ENCODE measurements around the gene GREB1L.
"Not testable (repeated sequence)": the region's sequence is repeated elsewhere in the genome, so short reads cannot be mapped to it uniquely, and the experiment has no call there.

GREB1L gene

DNA sequence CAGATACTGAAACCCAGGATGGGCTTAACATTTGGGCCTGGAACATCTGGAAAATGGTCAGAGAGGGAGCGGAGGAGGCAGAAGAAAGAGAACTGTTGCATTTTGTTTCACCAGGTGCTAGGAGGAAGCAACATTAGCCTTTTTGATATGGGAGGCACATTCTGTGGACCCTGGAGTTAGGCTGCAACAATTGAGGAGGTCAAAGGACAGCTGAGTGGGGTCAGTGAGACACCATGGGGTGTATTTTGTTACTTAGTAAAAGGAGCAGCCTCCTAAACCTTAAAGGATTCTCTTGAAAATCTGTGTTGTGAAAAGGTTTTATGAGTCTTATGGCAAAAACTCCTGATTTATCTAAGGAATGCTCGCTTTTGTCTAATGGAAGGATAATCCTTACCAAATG is 124.9 kb downstream of the GREB1L start:
- no peak for DNase-seq (ENCODE audit: low read depth in 2 of 2)

DNA sequence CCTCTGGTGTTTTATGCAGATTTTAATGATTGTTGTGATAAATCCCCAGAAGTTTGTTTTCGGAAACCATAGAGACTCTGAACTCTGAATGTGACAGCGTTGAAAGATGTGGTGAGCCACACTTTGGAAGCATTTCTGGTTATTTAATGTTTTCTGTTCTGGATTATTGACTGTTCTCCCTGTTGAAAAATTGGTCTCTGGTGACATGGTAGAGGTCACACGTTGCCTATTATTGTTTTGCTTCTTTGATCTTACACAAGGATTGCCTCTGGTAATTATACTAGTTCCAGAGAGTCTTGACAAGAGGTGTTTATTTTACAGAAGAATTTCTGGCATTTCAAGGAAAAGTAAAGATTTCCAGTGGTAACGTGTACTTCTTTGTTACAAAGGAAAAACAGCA is 127.1 kb downstream of the GREB1L start:
- DNase-seq (ENCODE audit: low read depth in 2 of 2) = no peak

DNA sequence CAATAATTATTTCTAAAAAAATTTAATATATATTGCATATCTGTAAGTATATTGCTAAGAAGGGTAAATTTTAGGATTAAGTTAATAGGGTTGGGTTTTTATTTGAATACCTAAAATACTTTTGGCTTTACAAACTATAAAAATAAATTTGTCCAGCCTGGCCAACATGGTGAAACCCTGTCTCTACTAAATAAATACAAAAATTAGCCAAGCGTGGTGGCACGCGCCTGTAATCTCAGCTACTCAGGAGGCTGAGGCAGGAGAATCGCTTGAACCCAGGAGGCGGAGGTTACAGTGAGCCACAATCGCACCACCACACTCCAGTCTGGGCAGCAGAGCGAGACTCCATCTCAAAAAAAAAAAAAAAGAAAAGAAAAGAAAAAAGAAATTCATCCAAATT is 127.6 kb downstream of the GREB1L start:
- not testable (repeated sequence) for DNase-seq (ENCODE audit: low read depth in 2 of 2)

DNA sequence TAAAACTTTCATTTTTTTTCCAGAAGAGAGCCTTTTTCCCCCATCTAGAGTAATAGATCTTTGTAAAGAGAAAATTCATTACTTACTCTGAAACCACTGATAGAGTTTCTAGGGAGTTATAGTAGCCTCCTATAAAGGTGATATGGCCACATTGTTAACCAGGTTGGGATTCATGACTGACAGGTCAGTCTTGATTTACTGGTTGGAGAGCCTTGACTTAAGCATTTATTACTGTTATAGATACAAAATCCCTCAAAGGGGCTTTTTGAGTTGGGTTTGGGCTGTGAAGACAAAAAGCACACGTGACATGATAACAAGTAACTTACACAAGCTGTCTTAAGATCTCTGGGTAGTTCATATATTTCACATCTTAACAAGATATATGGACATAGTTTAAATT is 141.0 kb downstream of the GREB1L start:
- DNase-seq (ENCODE audit: low read depth in 2 of 2) = no peak

DNA sequence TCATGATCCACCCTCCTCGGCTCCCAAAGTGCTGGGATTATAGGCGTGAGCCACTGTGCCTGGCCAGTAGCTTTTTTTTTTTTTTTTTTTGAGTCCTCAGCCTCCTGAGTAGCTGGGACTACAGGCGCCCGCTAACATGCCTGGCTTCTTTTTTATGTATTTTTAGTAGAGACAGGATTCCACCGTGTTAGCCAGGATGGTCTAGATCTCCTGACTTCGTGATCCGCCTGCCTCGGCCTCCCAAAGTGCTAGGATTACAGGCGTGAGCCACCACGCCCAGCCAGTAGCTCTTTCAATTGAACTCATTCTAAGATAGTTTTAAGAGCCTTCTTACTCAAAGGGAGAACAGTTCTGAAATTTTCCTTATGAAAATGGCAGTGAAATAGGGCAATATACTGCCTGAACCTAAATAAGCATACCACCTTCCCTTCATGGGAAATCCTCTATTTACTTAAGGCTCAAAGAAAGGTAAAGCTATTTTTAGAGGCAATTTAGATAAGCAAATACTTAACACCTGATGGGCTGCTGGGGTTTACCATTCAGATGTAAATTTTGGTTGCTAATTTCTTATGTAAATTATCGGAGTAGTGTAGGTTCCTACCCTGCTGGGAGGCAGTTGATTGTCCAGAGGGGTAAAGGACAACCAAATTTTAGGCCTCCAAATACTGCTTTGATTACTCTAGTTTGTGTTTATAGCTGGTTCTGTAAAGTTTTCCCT is 144.7 kb downstream of the GREB1L start:
- DNase-seq (ENCODE audit: low read depth in 2 of 2) = no peak

DNA sequence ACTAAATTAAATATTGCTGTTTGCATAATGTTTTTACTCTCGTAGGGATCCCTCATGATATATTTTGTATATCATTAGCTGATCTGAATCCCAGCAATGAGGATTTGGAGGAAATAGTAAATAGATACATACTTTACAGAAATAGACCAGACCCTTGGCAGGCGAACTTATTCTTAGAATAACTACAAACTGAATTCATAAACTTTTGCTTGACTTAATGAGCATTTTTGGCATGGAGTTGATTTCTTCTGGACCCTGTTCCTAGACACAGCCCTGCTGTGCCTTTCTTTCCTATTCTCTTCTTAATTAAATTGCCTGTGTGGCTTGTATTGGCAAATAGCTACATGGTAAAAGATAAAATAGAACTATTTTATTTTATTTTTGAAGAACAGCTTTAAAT is 145.9 kb downstream of the GREB1L start:
- no peak for DNase-seq (ENCODE audit: low read depth in 2 of 2)

DNA sequence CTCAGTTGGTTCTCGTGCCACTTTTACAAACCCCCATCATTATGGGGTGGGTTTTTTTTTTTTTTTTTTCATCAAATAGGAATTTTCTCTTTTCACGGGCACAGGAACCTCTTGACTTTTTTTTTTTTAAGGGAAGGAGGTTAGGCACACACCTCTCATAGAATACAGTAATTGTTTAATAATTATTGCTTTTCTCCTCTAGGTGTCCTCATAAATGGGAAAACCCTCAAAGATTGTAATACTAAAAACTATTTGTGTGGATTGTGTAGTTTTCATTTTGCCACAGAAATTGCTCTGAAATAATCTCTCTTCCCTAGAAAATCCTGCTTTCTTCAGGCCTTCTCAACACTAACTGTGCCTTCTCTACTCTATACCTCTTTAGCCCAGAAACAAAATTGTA is 147.3 kb downstream of the GREB1L start:
- no peak for DNase-seq (ENCODE audit: low read depth in 2 of 2)

DNA sequence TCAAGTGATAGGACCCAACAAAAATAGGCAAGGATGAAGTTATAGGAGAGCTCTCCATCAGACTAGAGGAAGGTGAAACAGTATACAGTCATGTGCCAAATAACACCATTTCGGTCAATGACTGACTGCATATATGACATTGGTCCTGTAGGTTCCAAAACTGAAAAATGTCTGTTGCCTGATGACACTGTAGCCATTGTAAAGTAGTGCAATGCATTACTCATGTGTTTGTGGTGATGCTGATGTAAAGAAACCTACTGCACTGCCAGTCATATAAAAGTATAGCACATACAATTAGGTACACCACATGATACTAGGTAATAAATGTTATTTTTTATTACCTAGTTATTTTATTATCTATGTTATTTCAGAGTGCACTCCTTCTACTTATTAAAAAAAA is 147.9 kb downstream of the GREB1L start:
- DNase-seq (ENCODE audit: low read depth in 2 of 2) = no peak

DNA sequence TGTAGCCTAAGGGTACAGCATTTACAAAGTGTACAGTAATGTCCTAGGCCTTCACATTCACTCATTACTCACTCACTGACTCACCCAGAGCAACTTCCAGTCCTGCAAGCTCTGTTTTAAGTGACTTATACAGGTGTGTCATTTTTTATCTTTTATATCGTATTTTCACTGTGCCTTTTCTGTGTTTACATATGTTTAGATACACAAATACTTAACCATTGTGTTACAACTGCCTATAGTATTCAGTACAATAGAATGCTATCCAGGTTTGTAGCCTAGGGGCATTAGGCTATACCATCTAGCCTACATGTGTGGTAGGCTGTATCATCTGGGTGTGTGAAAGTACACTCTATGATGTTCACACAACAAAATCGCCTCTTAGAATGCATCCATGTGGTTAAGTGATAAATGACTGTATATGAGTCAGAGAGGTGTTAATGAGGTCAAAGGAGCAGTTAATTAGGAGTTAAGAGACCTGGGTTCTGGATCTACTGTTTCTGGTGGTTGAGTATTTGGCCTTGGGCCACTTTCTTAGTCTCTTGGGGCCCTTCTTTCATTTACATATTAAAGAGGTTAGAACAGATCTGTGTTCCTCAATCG is 149.1 kb downstream of the GREB1L start:
- DNase-seq (ENCODE audit: low read depth in 2 of 2) = no peak

DNA sequence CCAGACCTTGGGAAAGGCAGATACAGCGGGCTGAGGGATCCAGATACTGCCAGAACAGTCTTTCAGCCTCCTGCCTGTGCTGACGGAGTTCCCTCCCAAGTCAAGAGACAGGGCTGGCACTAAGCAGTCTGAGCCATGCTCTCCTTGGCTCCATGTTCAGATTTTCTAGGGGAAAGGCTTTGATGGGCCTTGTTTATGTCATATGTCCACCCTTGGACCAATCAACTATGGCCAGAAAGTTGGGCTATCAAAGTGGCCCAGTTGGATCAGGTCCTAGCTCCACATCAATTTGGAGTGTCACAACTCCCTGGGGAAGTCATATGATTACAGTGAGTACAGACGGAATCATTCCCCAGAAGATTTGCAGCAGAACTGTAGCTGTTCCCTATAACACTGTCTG is 152.0 kb downstream of the GREB1L start:
- DNase-seq (ENCODE audit: low read depth in 2 of 2) = no peak

DNA sequence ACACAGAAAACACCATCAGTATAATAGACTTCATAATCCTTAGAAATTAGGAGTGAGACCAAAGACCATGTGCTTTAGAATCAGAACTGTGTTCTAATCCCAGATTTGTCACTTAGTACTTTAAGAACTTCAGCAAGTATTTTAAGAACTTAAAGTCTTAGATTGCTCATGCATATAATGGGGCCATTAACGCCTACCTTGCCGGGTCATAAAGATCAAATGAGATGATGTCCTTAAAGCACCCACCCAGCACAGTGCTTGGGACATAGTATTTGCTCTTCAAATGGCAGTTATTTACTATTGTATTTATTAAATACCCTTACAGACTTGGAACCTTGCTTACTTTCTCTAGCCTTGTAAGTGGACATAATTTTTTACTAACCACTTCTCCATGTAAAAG is 156.1 kb downstream of the GREB1L start:
- DNase-seq (ENCODE audit: low read depth in 2 of 2) = no peak

DNA sequence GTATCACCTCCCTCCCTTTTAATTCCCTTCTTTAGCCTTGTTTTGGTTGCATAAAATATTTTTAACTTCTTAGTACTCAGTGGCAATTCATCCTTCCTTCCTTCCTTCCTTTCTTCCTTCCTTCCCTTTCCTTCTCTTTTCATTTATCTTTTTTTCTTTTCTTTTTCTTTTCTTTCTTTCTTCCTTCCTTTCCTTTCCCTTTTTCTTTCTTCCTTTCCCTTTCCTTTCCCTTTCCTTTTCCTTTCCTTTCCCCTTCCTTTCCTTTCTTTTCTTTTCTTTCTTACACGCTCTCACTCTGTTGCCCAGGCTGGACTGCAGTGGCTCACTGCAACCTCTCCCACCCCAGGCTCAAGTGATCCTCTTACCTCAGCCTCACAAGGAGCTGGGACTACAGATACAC is 160.2 kb downstream of the GREB1L start:
- DNase-seq (ENCODE audit: low read depth in 2 of 2) = no peak

DNA sequence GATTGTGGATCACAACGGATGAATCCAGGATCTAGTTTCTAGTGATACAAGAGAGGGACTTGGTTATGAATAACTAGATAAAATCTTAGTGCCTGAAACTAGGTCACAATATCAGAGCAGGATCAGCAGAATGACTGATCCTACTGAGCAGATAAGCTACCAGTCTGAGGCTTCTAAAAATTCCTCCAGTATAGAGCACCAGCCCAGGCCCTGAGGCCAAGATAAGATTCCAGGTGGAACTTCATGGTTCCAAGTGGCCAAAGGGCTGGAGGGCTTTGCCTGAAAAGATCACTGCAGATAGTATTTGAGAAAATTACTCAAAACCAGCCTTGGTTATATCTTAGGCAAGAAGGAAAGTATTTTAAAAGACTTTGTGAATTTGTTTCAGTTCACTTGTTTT is 162.4 kb downstream of the GREB1L start:
- no peak for DNase-seq (ENCODE audit: low read depth in 2 of 2)

DNA sequence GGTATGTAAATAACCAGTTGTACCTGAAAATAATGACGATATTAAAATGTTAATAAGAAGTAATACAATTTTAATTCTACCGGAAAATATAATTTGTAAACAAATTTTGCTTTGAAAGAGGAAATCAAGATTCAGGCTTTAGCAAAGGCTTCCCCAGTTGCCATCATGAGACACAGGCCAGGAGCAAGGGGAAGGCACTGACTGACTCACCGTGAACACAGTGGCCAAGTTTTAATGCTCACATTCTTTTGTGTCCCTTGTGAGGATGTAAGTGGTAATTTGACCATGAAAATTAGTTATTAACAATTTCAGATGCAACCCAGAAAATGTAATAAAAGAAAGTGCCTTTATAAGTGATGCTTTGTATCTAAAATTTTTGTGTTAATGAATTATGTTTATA is 164.1 kb downstream of the GREB1L start:
- no peak for DNase-seq (ENCODE audit: low read depth in 2 of 2)

DNA sequence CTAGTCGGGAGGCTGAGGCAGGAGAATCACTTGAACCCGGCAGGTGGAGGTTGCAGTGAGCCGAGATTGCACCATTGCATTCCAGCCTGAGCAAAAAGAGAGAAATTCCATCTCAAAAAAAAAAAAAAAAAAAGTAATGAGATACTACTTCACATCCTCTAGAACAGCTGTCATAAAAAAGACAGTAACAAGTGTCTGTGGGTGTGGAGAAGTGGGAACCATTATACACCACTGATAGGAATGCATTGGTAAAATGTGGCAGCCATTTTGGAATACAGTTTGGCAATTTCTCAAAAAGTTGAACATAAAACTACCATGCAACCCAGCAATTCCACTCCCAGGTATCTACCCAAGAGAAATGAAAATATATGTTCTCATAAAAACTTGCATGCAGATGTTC is 166.6 kb downstream of the GREB1L start:
- DNase-seq (ENCODE audit: low read depth in 2 of 2) = no peak

DNA sequence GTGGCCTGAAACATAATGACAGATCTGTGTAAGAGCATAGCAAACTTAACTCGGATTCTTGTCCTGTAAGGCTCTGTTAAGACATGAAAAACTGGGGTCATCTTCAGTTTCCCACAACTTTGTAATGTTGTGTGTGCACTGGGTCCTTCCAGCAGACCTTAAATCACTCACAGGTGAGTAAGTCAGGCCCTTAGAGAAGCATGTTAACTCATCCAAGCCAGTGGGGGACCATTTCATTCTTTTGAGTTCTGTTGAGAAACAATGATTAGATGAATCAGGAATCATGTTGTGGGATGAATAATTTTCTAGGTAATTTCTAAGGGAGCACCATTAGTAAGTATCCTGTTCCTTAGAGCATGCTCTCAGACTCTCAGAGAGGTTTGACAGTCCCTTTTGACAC is 191.4 kb downstream of the GREB1L start:
- no peak for DNase-seq (ENCODE audit: low read depth in 2 of 2)

DNA sequence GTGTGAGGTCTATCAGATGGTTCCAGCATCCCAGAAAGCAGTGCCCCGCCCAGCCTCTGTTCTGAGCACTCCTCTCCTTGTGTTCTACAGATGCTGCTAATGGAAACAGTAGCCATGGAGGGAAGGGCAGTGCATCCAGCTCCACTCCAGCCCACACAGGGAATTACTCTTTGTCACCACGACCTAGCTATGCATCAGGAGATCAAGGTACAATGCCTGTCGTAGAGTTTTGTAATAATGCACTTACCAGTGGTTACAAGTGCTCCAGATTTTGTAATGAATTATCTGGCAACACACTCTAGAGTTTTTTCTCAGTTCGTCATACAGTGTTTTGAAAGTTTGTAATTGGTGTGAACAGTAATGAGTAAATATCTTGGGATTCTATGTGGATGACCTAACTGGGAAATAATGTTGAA is 197.4 kb downstream of the GREB1L start:
- DNase-seq (ENCODE audit: low read depth in 2 of 2) = no peak

DNA sequence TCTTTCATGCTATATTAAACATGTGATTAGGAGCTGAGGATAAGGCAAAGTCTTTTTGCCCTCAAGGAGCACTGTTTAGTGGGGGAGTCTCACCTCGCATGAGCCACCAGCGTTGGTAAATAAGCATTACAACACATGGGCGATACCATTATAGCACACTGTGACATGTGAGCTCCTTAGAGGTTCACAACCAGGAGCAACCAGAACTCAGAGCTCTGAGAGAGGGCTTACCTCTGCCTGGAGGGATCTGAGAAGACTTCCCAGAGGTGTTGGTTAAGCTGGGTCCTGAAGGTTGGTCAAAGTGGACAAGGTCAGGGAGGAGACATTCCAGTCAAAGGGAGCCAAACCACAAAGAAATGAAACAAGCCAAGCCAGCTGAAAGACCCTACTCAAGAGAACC is 199.6 kb downstream of the GREB1L start:
- DNase-seq (ENCODE audit: low read depth in 2 of 2) = no peak

DNA sequence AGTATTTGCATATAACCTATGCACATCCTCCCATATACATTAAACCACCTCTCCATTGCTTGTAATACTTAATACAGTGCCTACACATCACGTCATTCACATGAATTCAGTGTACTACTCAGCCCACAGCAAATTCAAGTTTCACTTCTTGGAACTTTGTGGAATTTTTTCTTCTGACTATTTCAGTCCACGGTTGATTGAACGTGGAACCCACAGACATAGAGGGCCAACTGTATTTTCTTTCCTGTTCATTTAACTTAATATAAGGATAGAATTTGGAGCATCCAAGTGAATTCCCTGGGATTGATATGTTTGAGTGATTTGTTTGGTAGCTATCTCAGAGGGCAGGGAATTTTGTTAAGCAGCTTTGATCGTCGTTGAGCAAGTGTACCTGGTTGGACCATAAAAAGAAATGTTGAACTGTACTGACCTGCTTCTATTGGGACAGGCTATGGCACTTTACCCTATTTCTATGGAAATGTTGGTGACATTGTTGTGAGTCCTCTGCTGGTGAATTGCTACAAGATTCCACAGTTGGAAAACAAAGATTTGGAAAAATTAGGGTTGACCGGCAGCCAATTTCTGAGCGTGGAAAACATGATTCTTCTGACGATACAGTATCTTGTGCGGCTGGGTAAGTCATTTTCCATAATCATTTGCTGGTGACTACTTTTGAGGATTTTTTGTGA is 201.9 kb downstream of the GREB1L start:
- no peak for DNase-seq (ENCODE audit: low read depth in 2 of 2)

DNA sequence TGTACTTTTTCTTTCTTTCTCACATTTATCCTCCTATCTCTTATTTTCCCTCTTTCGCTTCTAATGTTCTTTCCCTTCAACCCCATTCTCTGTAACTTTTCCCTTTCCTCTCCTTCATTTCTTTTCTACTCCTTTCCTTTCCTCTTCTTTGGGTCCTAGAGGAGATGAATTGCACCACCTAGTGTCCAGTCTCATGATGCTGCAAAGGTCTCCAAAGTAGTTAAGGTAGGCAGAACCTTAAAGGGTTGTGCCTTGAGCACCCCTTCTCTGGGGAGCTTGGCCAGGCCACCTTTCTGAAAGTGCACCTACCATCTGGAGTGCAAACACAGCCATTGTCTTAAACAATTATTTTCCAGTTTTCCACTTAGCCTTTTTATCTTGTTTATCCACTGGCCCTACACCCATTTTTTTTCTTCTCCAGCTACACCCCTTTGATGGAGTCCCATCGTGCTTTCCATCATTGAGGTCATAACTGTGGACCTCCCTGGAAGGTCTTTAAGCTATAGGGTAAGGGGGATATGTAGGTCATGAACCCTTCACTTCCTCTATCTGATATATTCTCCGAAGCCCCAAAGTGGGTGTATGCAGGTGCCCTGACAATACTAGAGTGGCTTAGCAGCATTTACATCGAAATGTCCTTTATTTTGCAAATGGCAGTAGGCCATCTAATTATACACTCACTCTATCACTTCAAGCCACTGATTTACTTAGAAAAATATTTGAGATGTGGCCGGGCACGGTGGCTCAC is 202.6 kb downstream of the GREB1L start:
- no peak for DNase-seq (ENCODE audit: low read depth in 2 of 2)

DNA sequence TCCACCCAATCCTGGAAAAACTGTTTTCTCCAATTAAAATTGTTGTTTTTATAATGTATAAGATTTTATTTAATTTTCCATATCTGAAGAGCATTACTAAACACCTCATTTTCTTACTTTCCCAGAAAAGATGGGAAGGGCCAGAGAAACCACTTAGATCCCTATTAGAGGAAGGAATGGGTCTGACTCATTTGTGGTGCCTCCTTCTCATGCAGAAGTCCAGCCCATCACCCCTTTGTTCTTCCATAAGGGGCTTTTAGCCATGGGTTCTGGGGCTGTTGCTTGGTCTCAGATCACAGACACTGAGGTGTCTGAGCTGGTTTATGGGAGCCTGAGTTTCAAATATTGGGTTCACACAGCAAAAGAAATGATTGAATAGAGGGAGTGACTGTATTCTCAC is 206.3 kb downstream of the GREB1L start:
- no peak for DNase-seq (ENCODE audit: low read depth in 2 of 2)

All from stimulated activated CD4-positive, alpha-beta T cell treated with anti-CD3 and anti-CD28 coated beads, Interleukin-1b, Interleukin-23, amount 100 ng/mL, for 4 hours (primary cell).